ENCODE measurements around the gene TARS2.

GRCh38 chr1:150536836-150537731 lies 49.9 kb downstream of the TARS2 start:
- TF ChIP-seq CTCF (IDR thresholded peaks at IDR 0.05; ENCODE audit: insufficient read depth, low read length, poor library complexity, severe bottlenecking) (no peak), EZH2phosphoT487 (conservative IDR thresholded peaks at IDR 0.05; ENCODE audit: low read length) (no peak)

Measured in SU-DHL-6 (cell line).